ENCODE measurements around the gene TIAL1. TPM values are rescaled to one million over a fixed set of nuclear protein-coding genes. Genes with fewer than 3 reads are reported as not detected.

Gene TIAL1
- total RNA-seq, 1 experiment from 2014 or later: 174 TPM

DNA sequence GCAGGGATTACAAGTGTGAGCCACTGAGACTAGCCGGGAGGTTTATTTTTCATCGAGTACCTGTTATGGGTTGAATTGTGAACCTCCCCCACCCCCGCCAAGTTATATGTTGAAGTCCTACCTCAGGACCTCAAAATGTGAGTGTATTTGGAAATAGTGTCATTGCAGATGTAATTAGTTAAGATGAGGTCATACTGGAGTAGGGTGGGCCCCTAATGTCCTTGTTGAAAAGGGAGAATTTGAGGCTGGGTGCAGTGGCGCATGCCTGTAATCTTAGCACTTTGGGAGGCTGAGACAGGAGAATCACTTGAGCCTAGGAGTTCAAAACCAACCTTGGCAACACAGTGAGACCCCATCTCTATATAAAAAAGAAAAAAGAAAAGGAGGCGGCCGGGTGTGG is 43.6 kb upstream of the TIAL1 start:
- no TSS peak for BruUV-seq (replicated peaks)
- POLR2A ChIA-PET: no interaction called here

DNA sequence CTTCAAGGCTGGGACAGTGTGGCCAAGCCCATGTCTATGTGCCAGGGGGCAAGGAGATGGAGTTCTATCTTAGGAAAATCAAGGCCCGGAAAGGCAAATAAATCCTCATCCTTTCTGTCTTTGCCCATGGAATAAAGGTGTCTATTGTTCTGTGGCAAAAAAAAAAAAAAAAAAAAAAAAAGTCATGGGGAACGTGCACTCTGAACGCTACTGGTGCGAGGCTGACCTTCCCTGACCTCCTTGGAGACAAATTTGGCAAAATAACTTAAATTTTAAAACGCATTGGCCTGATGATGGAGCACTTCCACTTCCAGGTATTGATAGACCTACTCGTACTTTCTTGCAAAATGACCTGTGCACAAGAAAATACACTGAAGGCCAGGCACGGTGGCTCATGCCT is 42.2 kb upstream of the TIAL1 start:
- no peak overlapping the region for H3K4me3 ChIP-seq (ENCODE audit: low read depth, low read length)
- no TSS peak for BruUV-seq (replicated peaks)
- H3K9me3 ChIP-seq: no peaks in the 10 kb centered on the region
- Mint-ChIP-seq H3K4me3 (ENCODE audit: unreplicated experiment) (no peak overlapping the region), H3K36me3 (ENCODE audit: insufficient read depth, unreplicated experiment) (no peaks in the 10 kb centered on the region), H3K27ac (ENCODE audit: unreplicated experiment) (no peak overlapping the region), H3K9me3 (ENCODE audit: unreplicated experiment) (no peaks in the 10 kb centered on the region), H3K4me1 (ENCODE audit: low read depth, unreplicated experiment) (peaks cover 1% of the 10 kb centered on the region), H3K27me3 (ENCODE audit: insufficient read depth, unreplicated experiment) (no peaks in the 10 kb centered on the region)
- peaks cover under 1% of the 10 kb centered on the region; the same call in 1 of the 2 replicates for H3K4me1 ChIP-seq
- POLR2A ChIA-PET: no interaction called here
- CTCF ChIA-PET: no interaction called here
- H3K36me3 ChIP-seq (ENCODE audit: control insufficient read depth, insufficient read depth, low read length): no peaks in the 10 kb centered on the region
- TF ChIP-seq, protein P1, sequence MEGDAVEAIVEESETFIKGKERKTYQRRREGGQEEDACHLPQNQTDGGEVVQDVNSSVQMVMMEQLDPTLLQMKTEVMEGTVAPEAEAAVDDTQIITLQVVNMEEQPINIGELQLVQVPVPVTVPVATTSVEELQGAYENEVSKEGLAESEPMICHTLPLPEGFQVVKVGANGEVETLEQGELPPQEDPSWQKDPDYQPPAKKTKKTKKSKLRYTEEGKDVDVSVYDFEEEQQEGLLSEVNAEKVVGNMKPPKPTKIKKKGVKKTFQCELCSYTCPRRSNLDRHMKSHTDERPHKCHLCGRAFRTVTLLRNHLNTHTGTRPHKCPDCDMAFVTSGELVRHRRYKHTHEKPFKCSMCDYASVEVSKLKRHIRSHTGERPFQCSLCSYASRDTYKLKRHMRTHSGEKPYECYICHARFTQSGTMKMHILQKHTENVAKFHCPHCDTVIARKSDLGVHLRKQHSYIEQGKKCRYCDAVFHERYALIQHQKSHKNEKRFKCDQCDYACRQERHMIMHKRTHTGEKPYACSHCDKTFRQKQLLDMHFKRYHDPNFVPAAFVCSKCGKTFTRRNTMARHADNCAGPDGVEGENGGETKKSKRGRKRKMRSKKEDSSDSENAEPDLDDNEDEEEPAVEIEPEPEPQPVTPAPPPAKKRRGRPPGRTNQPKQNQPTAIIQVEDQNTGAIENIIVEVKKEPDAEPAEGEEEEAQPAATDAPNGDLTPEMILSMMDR (IDR thresholded peaks at IDR 0.05; ENCODE audit: insufficient read depth in 1 of 2, low read depth in 1 of 2, low read length in 1 of 2, severe bottlenecking in 1 of 2, unreplicated experiment in 1 of 2): no peak
- intact Hi-C loops (cut with micrococcal nuclease; ENCODE audit: unreplicated experiment): no loop called here
- DNase-seq: no peak
- no peaks in the 10 kb centered on the region for H3K27me3 ChIP-seq (replicated peaks; ENCODE audit: control insufficient read depth, insufficient read depth, low read length)

More for the DNA sequence above, 43.6 kb upstream of the TIAL1 start:
- H3K27me3 ChIP-seq (replicated peaks; ENCODE audit: control insufficient read depth, insufficient read depth, low read length): no peaks in the 10 kb centered on the region; the same call in 1 of the 2 replicates
- Mint-ChIP-seq H3K36me3 (ENCODE audit: insufficient read depth, unreplicated experiment) (no peaks in the 10 kb centered on the region), H3K9me3 (ENCODE audit: unreplicated experiment) (no peaks in the 10 kb centered on the region), H3K4me1 (ENCODE audit: low read depth, unreplicated experiment) (no peaks in the 10 kb centered on the region), H3K4me3 (ENCODE audit: unreplicated experiment) (no peak overlapping the region), H3K27ac (ENCODE audit: unreplicated experiment) (no peak overlapping the region), H3K27me3 (ENCODE audit: insufficient read depth, unreplicated experiment) (no peaks in the 10 kb centered on the region)
- H3K4me3 ChIP-seq (ENCODE audit: low read depth, low read length): no peak overlapping the region
- CTCF ChIA-PET: no interaction called here
- no peaks in the 10 kb centered on the region for H3K4me1 ChIP-seq
- H3K36me3 ChIP-seq (ENCODE audit: control insufficient read depth, insufficient read depth, low read length): no peaks in the 10 kb centered on the region
- TF ChIP-seq, protein P1 (IDR thresholded peaks at IDR 0.05; ENCODE audit: insufficient read depth in 1 of 2, low read depth in 1 of 2, low read length in 1 of 2, severe bottlenecking in 1 of 2, unreplicated experiment in 1 of 2): no peak
- peaks cover 3% of the 10 kb centered on the region; the same call in 1 of the 2 replicates for H3K9me3 ChIP-seq
- DNase-seq: no peak
- intact Hi-C loops (cut with micrococcal nuclease; ENCODE audit: unreplicated experiment): no loop called here

DNA sequence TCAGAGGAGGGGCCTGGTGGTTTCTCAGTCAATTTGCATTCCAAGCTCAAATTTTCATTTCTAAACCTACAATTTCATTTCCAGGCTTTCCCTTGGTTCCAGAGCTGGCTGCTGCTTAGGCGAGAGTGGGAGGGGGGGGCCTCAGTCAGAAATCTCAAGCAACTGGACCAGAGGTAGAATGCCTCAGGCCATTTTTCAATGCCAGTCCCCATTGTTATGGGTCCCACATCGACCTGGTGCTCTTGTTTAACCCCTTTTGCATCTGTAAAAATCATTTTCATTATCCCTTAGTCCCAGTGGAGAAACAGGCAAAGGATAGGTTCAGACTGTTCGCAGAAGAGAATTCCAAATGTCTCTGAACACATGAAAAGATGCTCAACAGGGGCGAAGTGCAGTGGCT is 40.9 kb upstream of the TIAL1 start:
- no peak overlapping the region for H3K27ac Mint-ChIP-seq (ENCODE audit: unreplicated experiment)
- no TSS peak for BruUV-seq (replicated peaks)

More for the DNA sequence above, 40.9 kb upstream of the TIAL1 start:
- Histone ChIP-seq H3K36me3 (ENCODE audit: control insufficient read depth, insufficient read depth, low read length) (no peaks in the 10 kb centered on the region), H3K4me3 (ENCODE audit: low read depth, low read length) (no peak overlapping the region), H3K9me3 (no peaks in the 10 kb centered on the region), H3K4me1 (peaks cover 6% of the 10 kb centered on the region; the same call in 1 of the 2 replicates), H3K27me3 (replicated peaks; ENCODE audit: control insufficient read depth, insufficient read depth, low read length) (no peaks in the 10 kb centered on the region)
- Mint-ChIP-seq H3K4me1 (ENCODE audit: low read depth, unreplicated experiment) (peaks cover 6% of the 10 kb centered on the region), H3K9me3 (ENCODE audit: unreplicated experiment) (no peaks in the 10 kb centered on the region), H3K36me3 (ENCODE audit: insufficient read depth, unreplicated experiment) (no peaks in the 10 kb centered on the region), H3K4me3 (ENCODE audit: unreplicated experiment) (no peak overlapping the region), H3K27me3 (ENCODE audit: insufficient read depth, unreplicated experiment) (no peaks in the 10 kb centered on the region)
- ChIA-PET POLR2A (interaction anchor here (1.0 kb wide), 1 partner anchor 13 kb away, joined by 4 read pairs; the partner anchor contains the start of gene BAG3), CTCF (no interaction called here)
- DNase-seq: no peak
- TF ChIP-seq, protein P1 (IDR thresholded peaks at IDR 0.05; ENCODE audit: insufficient read depth in 1 of 2, low read depth in 1 of 2, low read length in 1 of 2, severe bottlenecking in 1 of 2, unreplicated experiment in 1 of 2): no peak
- intact Hi-C loops (cut with micrococcal nuclease; ENCODE audit: unreplicated experiment): no loop called here

Measured in Caco-2 (cell line).